Stimulated activated CD4-positive, alpha-beta T cell treated with anti-CD3 and anti-CD28 coated beads, Interleukin-15, amount 100 ng/mL, for 1 hour (primary cell): Measurements from ENCODE around the gene SHMT2.

Experiments used
- DNase-seq, 2 donors: peaks; one replicate each; pipeline ENCODE4 v3.0.0-alpha.2; 2020; ENCODE audit warnings: low read depth in 1 of 2, low spot score in 1 of 2

The SHMT2 gene

DNA sequence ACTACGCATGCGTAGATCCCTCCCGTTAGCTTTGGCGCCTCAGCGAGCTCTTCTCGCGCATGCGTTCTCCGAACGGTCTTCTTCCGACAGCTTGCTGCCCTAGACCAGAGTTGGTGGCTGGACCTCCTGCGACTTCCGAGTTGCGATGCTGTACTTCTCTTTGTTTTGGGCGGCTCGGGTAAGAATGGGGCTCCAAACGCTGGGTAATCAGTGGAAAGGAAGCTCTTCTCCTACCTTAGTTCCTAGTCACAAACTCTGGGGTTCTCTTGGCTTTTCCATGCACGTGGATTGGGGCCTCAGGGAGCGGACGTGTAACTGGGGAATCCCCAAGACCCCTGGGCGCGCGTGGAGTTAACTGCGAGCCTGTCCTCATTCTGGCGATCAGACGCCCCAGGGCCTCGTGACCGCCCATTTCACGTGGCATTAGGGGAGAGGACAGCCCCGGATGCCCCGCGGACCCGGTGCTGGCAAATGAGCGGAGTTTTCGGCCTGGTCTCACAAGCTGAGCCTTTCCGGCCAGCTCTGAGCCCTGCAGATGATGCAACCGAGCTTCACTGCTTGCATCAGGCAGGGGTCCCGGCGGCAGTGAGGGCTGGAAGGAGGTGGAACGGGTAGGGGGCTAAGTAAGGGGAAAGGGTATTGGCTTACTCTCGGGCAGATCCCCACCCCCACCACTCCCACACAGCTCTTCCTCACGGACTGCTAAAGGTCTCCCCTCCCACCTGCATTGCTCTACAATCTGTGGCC, at the start of gene SHMT2:
Gene SHMT2 (plus strand): TSS at position 78 of the 747 bp plus-strand sequence. CDS start 68 bp downstream, at position 146.
- peak; percentile 80 to 84 for DNase-seq

DNA sequence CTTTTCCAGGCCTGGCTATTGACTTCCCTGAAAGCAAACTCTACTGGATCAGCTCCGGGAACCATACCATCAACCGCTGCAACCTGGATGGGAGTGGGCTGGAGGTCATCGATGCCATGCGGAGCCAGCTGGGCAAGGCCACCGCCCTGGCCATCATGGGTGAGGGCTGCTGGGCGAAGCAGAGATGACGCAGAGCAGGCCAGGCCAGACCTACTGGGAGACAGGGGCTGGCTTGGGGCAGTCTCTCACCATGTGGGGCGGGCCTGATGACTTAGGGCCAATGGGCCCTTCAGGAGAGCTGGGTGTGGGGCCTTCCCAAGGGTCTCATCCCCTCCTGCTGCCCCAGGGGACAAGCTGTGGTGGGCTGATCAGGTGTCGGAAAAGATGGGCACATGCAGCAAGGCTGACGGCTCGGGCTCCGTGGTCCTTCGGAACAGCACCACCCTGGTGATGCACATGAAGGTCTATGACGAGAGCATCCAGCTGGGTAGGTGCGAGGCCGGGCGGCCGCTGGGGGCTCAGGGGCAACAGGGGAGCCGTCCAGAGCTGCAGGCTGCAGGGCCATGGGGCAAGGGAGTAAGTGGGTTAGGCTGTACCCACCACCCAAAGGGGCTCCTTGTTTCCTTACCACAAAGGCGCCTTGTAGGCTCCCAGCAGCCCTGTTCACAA, 49.1 kb upstream of the SHMT2 start:
- DNase-seq: no peak

DNA sequence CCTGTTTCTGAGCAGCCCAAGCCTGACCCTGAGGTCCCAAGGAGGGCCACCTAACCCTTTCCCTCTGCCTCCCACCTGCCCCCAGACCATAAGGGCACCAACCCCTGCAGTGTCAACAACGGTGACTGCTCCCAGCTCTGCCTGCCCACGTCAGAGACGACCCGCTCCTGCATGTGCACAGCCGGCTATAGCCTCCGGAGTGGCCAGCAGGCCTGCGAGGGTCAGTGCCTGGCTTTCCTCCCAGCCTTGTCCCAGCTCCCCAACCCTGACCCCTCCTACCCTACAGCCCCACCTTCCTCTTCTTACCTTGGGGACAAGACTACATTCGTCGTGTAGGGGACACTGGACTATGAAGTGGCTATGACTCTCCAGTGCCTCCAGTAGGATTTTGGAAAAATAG, 48.4 kb upstream of the SHMT2 start:
- DNase-seq: no peak

DNA sequence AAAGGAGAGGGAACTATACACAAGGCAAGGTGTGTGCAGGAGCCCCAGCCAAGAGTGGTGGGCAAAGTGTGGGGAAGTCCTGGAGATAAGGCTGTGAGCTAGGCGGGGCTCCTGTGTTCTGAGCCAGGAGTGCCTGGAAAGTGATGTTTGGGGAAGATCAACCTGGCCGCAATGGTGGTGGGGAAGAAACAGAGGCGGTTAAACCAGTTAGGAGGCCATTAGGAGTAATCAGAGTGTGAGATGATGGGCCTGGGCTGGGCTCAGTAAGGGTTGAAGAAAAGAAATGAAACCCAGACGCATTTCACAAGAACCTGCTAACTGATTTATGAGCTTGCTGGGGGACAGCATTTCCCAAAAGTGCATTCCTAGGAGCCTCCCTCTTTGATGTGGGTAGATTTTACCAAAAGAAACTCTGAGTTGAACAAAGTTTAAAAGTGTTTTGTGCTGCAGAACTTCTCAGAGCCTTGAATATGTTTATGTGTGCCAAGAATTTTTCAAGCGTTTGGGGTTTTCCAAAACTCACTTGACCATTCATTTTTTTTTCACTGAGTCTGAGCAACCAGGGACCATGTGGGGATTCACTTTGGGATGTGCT, 47.9 kb upstream of the SHMT2 start:
- DNase-seq: no peak

DNA sequence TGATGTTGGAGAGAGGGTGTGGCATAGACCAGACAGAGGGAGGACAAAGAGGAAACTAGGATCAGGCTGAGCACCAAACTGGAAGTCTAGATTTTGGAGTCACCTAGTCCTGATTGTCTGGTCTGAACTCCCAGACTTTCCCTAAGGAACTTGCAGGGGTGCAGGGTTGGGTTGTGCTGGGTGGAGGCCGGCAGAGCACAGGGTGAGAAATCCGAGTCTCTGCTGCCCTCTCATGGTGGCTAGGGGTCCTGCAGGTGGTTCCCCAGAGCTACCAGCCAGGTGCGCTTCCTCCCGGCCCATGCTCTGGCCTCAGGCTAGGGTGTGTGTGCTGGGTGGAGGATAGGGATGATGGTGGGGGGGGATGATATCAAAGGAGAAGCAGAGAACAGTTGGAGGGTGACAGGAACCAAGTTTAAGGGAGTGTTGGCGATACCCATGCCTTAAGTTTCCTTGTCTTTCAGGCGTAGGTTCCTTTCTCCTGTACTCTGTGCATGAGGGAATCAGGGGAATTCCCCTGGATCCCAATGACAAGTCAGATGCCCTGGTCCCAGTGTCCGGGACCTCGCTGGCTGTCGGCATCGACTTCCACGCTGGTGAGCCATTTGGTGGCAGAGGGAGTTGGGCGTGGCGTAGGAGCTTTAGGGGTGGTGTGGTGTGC, 46.5 kb upstream of the SHMT2 start:
- peak; percentile 61 to 78 for DNase-seq

DNA sequence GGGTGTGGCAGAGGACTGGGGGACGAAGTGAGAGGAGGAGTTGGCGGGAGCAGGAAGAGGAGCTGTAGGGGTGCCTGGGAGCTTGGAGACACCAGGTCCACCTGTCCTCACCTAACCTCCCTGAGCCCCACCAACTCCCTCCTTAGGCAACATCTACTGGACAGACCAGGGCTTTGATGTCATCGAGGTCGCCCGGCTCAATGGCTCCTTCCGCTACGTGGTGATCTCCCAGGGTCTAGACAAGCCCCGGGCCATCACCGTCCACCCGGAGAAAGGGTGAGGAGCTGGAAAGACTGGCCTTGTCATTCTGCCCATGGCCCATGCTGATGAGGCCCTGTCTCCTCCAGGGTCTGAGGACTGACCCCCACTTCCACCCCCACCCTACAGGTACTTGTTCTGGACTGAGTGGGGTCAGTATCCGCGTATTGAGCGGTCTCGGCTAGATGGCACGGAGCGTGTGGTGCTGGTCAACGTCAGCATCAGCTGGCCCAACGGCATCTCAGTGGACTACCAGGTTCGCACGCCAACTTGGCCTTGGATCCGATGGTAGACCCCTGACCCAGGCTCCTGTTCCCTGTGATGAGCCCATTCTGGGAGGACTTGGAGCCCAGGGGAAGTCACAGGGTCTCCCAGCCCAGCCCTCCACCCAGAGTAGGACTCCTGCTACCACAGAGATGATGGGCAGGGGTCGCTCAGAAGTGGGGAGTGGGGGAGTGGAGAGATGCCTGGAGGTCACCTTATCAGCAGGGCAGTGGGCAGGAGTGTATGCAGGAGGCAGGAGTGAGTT, 45.4 kb upstream of the SHMT2 start:
- no peak for DNase-seq

DNA sequence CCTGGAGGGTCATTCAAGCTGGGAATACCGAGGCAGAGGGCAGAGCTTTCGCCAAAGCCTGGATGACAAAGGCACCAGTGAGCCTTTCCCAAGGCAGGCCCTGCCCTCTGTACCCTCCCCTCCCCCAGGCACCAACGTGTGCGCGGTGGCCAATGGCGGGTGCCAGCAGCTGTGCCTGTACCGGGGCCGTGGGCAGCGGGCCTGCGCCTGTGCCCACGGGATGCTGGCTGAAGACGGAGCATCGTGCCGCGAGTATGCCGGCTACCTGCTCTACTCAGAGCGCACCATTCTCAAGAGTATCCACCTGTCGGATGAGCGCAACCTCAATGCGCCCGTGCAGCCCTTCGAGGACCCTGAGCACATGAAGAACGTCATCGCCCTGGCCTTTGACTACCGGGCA, 44.1 kb upstream of the SHMT2 start:
- DNase-seq: no peak

DNA sequence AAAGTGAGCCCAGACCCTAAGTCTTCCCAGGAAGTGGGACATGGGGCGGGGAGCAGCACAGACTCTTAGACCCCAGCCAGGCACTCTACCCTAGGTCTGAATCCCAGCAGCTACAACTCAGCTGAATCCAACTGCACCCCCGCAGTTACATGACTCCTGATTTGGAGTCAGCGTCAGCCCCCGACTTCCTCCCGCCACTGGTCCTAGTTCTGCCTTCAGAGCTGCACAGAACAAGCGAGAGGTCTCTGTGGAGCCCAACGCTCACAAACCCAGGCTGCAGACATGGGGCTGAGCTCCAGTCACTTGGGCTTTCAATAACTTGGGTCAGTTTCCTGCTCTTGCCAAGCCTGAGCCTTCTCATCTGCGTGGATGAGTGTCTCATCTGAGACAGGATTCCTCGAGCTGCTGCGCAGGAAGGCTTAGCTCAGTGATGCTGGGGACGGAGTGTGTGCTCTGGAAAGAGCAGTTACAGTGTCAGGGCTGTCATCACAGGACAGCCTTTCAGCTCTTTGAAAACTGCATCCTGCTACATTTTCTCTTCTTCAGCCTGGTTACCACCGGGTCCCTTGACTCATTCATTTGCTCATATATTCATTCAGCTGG, 43.5 kb upstream of the SHMT2 start:
- DNase-seq: no peak

DNA sequence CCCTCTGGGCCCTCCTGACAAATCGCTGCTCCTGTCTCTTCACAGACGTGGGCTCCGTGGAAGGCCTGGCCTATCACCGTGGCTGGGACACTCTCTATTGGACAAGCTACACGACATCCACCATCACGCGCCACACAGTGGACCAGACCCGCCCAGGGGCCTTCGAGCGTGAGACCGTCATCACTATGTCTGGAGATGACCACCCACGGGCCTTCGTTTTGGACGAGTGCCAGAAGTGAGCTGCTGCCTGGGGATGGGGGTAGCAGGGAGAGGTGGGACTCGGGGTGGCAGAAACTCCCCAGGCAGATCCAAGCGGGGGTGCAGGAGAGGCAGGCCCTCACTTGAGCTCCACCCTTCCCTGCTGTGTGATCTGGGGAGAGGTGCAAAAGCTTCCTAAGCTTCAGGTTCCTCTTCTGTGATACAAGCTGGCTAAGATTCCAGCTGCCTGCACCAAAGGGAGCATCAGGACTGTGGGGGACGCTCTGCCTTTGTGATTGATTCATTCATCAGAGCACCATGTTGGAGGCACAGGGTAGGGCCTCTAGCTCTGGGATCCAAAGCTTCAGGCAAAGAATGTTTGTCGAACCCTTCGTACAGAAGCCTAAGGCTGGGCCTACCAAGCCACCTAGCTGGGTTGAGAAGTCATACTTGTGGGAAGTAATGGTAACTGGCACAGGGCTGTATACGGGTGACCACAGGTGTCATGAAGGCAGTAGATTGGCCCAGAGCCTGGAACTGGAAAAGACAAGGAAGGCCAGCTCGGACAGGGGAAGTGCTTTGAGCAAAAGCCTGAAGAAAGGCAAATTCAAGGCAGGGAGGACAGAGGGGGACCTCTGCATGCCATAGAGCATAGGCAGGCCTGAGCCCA, 42.1 kb upstream of the SHMT2 start:
- no peak for DNase-seq

DNA sequence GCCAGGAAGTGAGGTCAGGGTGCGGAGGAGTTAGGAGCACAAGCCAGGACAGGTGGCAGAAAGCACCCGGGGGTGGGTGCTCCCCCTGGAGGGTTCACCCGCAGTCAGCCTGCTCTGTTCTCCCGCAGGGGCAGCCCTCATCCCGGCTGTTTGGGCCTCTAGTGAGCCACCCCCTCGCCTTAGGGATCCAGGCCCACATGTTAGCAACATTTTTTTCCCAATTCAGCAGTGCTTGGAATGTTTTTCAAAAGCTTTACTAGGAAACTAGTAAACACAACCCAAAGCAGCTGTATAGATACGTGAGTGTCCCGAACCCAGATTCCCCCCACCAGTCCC, 41.5 kb upstream of the SHMT2 start:
- DNase-seq: no peak

DNA sequence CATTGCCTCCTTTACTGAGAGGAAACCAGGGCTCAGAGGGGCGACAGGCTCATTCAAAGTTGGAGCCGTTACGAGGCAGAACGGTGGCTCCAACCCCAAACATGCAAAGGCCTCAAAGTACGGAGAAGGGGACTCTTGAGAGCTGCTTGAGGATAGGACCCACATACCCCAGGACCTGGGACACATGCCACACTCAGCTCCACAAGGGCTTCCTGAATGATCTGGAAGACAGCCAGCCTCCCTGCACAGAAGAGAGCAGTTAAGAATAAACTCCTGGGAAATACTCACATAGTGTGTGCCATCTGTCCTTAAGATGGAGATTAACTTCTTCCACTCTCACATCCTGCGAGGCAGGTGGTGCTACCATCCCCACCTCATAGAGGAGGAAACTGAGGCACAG, 39.5 kb upstream of the SHMT2 start:
- DNase-seq: no peak

DNA sequence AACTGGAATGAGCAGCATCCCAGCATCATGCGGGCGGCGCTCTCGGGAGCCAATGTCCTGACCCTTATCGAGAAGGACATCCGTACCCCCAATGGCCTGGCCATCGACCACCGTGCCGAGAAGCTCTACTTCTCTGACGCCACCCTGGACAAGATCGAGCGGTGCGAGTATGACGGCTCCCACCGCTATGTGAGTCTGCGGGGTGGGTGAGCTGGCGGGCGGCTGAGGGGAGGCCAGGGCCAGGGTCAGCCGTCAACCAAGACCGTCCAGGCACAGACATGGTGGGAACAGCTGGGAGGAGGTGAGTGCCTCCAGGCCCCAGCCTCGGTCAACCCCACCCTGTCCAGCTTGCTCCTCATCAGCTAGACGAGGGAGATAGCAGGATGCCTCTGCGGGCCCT, 38.7 kb upstream of the SHMT2 start:
- no peak for DNase-seq

DNA sequence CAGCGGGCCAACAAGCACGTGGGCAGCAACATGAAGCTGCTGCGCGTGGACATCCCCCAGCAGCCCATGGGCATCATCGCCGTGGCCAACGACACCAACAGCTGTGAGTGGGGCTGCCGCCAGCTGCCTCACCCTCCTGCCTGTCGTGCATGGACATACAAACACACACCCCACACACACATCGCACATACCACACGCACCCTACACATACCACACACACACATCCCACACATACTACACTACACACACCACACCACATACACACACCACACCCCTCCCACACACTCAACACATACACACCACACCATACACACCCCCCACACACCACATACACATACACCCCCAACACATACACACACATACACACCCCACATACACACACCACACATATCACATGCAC, 38.1 kb upstream of the SHMT2 start:
- no peak for DNase-seq

DNA sequence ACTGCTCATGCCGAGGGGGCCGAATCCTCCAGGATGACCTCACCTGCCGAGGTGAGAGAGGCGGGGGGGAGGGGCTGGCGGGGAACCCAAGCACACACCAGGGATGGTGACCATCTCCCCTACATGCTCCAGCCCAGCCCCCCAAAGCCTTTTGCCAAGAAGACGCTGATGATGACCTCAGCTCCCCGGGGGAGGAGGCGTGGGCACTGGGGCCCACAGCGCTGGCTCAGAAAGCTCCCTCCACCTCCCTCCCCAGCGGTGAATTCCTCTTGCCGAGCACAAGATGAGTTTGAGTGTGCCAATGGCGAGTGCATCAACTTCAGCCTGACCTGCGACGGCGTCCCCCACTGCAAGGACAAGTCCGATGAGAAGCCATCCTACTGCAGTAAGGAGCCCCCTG, 36.6 kb upstream of the SHMT2 start:
- DNase-seq: no peak

DNA sequence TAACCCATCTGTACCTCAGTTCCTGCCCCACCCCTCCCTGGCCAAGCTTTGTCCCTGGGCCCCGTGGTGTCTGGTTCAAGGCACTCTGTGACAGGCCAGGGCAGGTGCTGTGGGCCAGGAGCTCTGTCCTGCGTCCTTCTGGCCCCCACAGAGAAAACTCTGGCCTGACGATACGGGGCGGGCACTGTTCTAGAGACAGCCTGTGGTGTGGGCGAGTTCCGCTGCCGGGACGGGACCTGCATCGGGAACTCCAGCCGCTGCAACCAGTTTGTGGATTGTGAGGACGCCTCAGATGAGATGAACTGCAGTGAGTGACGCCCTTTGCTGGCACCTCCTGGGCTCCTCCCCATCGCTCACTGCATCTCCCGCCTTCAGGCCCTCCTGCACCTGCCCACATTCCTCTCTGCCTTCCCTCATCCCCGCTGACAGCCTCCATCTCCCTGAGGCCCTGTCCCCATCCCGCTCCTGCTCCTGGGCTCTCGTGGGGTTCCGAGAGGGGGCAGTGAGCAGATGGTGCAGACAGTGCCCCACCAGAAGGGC, 35.7 kb upstream of the SHMT2 start:
- no peak for DNase-seq

DNA sequence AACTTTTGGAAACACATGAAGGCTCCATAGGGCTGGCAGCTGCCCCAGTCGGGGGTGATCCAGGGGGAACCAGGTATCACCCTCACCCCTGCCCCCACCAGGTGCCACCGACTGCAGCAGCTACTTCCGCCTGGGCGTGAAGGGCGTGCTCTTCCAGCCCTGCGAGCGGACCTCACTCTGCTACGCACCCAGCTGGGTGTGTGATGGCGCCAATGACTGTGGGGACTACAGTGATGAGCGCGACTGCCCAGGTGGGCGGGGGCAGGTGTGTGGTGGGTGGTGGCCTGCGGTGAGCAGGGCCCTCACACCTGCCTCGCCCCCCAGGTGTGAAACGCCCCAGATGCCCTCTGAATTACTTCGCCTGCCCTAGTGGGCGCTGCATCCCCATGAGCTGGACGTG, 35.3 kb upstream of the SHMT2 start:
- no peak for DNase-seq

DNA sequence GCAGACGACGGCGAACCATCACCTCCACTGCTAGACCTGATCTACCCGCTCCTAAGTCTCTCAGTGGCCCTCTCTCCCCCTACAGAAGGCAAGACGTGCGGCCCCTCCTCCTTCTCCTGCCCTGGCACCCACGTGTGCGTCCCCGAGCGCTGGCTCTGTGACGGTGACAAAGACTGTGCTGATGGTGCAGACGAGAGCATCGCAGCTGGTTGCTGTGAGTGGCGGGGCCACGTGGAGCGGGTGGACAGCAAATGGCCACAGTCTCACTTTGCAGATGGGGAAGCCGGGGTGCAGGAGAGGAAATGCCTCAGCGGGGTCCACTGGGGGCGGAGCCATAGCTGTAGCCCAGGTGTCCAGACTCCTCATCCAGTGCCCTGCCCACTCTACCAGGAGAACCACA, 34.3 kb upstream of the SHMT2 start:
- DNase-seq: no peak

DNA sequence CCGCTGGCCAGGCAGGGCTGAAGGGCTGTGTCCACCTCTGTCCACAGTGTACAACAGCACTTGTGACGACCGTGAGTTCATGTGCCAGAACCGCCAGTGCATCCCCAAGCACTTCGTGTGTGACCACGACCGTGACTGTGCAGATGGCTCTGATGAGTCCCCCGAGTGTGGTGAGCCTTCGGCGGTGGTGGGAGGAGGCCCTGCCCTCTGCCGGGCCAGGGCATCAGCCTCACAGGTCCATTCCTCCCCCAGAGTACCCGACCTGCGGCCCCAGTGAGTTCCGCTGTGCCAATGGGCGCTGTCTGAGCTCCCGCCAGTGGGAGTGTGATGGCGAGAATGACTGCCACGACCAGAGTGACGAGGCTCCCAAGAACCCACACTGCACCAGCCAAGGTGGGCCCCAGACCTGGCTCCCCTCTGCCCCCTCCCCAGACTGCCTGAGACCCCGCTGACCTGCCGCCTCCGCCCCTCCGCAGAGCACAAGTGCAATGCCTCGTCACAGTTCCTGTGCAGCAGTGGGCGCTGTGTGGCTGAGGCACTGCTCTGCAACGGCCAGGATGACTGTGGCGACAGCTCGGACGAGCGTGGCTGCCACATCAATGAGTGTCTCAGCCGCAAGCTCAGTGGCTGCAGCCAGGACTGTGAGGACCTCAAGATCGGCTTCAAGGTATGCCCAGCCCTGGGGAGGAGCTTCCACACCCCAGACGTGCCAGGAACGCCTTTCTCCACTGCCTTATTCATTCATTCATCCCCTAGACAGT, 33.7 kb upstream of the SHMT2 start:
- DNase-seq: no peak

DNA sequence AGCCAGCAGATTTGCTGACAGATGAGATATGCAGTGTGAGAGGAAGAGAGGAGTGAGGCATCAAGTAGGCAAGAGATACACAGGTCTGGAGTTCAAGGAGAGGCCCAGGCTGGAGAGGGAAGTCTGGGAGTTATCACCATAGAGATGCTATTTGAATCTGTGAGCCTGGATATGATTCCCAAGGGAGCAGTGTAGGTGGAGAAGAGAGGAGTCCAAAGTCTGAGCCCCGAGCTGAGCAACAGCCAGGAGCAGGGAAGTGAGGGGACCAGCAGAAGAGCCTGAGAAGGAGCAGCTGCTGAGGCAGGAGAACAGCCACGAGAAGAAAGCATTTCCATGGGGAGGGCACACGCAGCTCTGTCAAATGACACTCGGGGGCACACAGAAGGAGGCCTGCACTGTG, 33.1 kb upstream of the SHMT2 start:
- no peak for DNase-seq
